HCT116 (cell line): ENCODE measurements around the gene NACC2. TPM values are rescaled to one million over a fixed set of nuclear protein-coding genes. Genes with fewer than 3 reads are reported as not detected.
A peak's percentile ranks its signal among the peaks of the same experiment; 100 is the strongest.

Experiments used
- ATAC-seq: fragments of 200-7000 bp; cut with Tn5 transposase; 2 replicates; pipeline ENCODE4 v1.9.1; 2020; ENCODE audit warnings: mild to moderate bottlenecking, moderate library complexity
- BruUV-seq: library from RNA; stranded (reverse); fragments of 400-500 nt; replicated peaks from 2 replicates; lab custom pipeline; 2021; lab: Mats Ljungman, UMichigan
- CTCF ChIA-PET: fragments of 300-600 bp; sonication (Branson Sonifier 250); formaldehyde crosslinking; loops from one replicate; lab custom pipeline; 2021; ENCODE audit warnings: antibody characterized with exemption; lab: Charles Lee
- POLR2A ChIA-PET: fragments of 300-600, 350-600 bp; sonication (Branson Sonifier 250); formaldehyde crosslinking; loops from one replicate; lab custom pipeline; 2021; ENCODE audit warnings: antibody characterized with exemption; lab: Charles Lee
- RAD21 ChIA-PET, 2 experiments: fragments of 300-600 bp; sonication (Branson Sonifier 250); formaldehyde crosslinking; loops; one replicate each; lab custom pipeline; 2023; ENCODE audit warnings: low total read pairs in 2 of 2; ENCODE audit not compliant: uncharacterized antibody in 2 of 2, unreplicated experiment in 2 of 2, low non-redundant PET in 1 of 2; lab: Charles Lee
- DNase-seq: peaks from one replicate; pipeline ENCODE4 v3.0.0-alpha.2; 2010; ENCODE audit warnings: low read depth, low spot score
- H2AFZ ChIP-seq: fragments of 200-600 bp; shearing (Covaris generic), sonication (generic); 2 replicates; pipeline ENCODE4 v1.6.1; 2017; ENCODE audit warnings: low read depth, mixed run types, mixed read lengths, antibody characterized with exemption, low read length; ENCODE audit not compliant: poor library complexity, severe bottlenecking
- H3K27ac ChIP-seq: 2 replicates; pipeline ENCODE4 v1.5.1; 2012; ENCODE audit warnings: low read depth, low read length
- H3K27me3 ChIP-seq: fragments of 200-600 bp; sonication (generic); 2 replicates; pipeline ENCODE4 v1.6.1; 2016; ENCODE audit warnings: mixed run types, low read length, mixed read lengths; ENCODE audit not compliant: insufficient read depth
- H3K36me3 ChIP-seq, 2 experiments: fragments of 200-500 bp in 1 of 2; fragments of 200-600 bp in 1 of 2; sonication (Bioruptor generic) in 1 of 2; sonication (generic) in 1 of 2; 2 replicates each; pipeline versions ENCODE4 v1.5.1 to v1.6.1; 2014 to 2016; ENCODE audit warnings: low read length in 2 of 2, inconsistent platforms in 1 of 2, mixed read lengths in 1 of 2, mixed run types in 1 of 2; ENCODE audit not compliant: insufficient read depth in 2 of 2, control insufficient read depth in 1 of 2
- H3K4me1 ChIP-seq, 2 experiments: fragments of 200-600 bp in 1 of 2; sonication (generic) in 1 of 2; 2 replicates each; pipeline versions ENCODE4 v1.5.1 to v1.6.1; 2012 to 2017; ENCODE audit warnings: low read length in 2 of 2, inconsistent platforms in 1 of 2, mild to moderate bottlenecking in 1 of 2, mixed read lengths in 1 of 2, mixed run types in 1 of 2, moderate library complexity in 1 of 2; ENCODE audit not compliant: insufficient read depth in 2 of 2, control insufficient read depth in 1 of 2
- H3K4me2 ChIP-seq: fragments of 200-600 bp; sonication (generic); 2 replicates; pipeline ENCODE4 v1.6.1; 2017; ENCODE audit warnings: mixed run types, low read length, mixed read lengths
- H3K4me3 ChIP-seq, 2 experiments: fragments of 200-600 bp in 1 of 2; sonication (generic) in 1 of 2; replicated peaks in 1 of 2; 2 replicates each; pipeline ENCODE4 v1.5.1; 2011 to 2016; ENCODE audit warnings: low read length in 2 of 2, control low read depth in 1 of 2, low read depth in 1 of 2, mild to moderate bottlenecking in 1 of 2, mixed read lengths in 1 of 2, mixed run types in 1 of 2
- H3K79me2 ChIP-seq: fragments of 200-600 bp; sonication (generic); 2 replicates; pipeline ENCODE4 v1.6.1; 2017; ENCODE audit warnings: mild to moderate bottlenecking, mixed run types, low read length, moderate library complexity, mixed read lengths; ENCODE audit not compliant: insufficient read depth
- H3K9ac ChIP-seq: fragments of 200-600 bp; sonication (generic); 2 replicates; pipeline ENCODE4 v1.6.1; 2016; ENCODE audit warnings: low read length, mixed read lengths
- H3K9me2 ChIP-seq: fragments of 200-600 bp; sonication (generic), shearing (Covaris generic); 2 replicates; pipeline ENCODE4 v1.6.1; 2017; ENCODE audit warnings: mixed run types, mild to moderate bottlenecking, moderate library complexity; ENCODE audit not compliant: insufficient read depth
- H3K9me3 ChIP-seq, 2 experiments: fragments of 200-500 bp in 1 of 2; fragments of 200-600 bp in 1 of 2; sonication (Bioruptor generic) in 1 of 2; sonication (generic) in 1 of 2; 2 replicates each; pipeline ENCODE4 v1.6.1; 2014 to 2017; ENCODE audit warnings: low read length in 2 of 2, mixed read lengths in 2 of 2, inconsistent platforms in 1 of 2, low read depth in 1 of 2, mild to moderate bottlenecking in 1 of 2, mixed run types in 1 of 2, moderate library complexity in 1 of 2; ENCODE audit not compliant: control insufficient read depth in 1 of 2, insufficient read depth in 1 of 2
- H4K20me1 ChIP-seq: fragments of 200-600 bp; sonication (generic), shearing (Covaris generic); 2 replicates; pipeline ENCODE4 v1.6.1; 2017; ENCODE audit warnings: mixed run types, mild to moderate bottlenecking, moderate library complexity; ENCODE audit not compliant: insufficient read depth
- CBX3 ChIP-seq: IDR thresholded peaks from 2 replicates; pipeline ENCODE4 v1.6.1; 2012; ENCODE audit warnings: low read depth
- EGR1 ChIP-seq: IDR thresholded peaks from 2 replicates; pipeline ENCODE4 v1.6.1; 2012; ENCODE audit warnings: low read depth
- ELF1 ChIP-seq: IDR thresholded peaks from 2 replicates; pipeline ENCODE4 v1.6.1; 2012; ENCODE audit warnings: low read depth, borderline replicate concordance
- EZH2 ChIP-seq: fragments of 200-600 bp; sonication (generic); IDR thresholded peaks from 2 replicates; pipeline ENCODE4 v1.6.1; 2017; ENCODE audit warnings: antibody characterized with exemption, mixed run types
- SIN3A ChIP-seq: IDR thresholded peaks from 2 replicates; pipeline ENCODE4 v1.6.1; 2012; ENCODE audit warnings: low read depth
- ZNF274 ChIP-seq: fragments of 200-500 bp; sonication (Bioruptor generic); IDR thresholded peaks from 2 replicates; pipeline ENCODE4 v1.6.1; 2014; ENCODE audit warnings: mild to moderate bottlenecking, low read depth, low read length, inconsistent platforms
- intact Hi-C: fragments of 100-400 bp; cut with micrococcal nuclease; formaldehyde crosslinking; loops from 2 replicates; pipeline ENCODE4 v1.10.0; 2022
- total RNA-seq: library from RNA; stranded (reverse); gene quantifications from one replicate; pipeline ENCODE4 v1.2.1, GENCODE V29; 2021; ENCODE audit not compliant: unreplicated experiment
- TF ChIP-seq, protein P1 (sequence below): IDR thresholded peaks from 2 replicates; pipeline ENCODE4 v1.6.1; 2012
- TF ChIP-seq, protein P2 (sequence below), 3 experiments: fragments of 200-600 bp in 1 of 3; sonication (generic) in 1 of 3; IDR thresholded peaks in 2 of 3; conservative IDR thresholded peaks in 1 of 3; 2 replicates each; pipeline ENCODE4 v1.5.1; 2012 to 2017; ENCODE audit warnings: low read depth in 2 of 3, low read length in 2 of 3, antibody characterized with exemption in 1 of 3, borderline replicate concordance in 1 of 3, control low read depth in 1 of 3, mild to moderate bottlenecking in 1 of 3, mixed read lengths in 1 of 3, mixed run types in 1 of 3, moderate library complexity in 1 of 3; ENCODE audit not compliant: insufficient read depth in 1 of 3

NACC2 gene
- total RNA-seq, 1 experiment from 2014 or later, result 27.8 TPM

DNA sequence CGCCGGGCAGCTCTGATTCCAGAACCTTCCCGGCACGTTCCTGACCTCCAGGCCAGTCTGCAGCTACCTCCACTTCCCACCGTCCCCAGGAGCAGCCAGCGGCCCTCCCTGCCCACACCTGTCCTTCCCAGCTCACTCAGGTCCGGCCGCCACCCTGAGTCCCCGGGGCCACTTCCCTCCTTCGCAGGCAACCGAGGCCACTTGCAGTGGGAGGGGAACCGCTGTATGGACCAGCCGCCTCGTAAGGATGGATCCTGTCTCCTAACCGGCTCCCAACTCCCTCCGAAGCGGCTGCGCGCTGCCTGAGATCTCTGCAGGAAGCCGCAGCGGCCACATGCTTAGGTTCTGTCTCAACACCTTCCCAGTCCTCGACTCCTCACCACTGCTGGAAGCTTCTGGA is 16.1 kb upstream of the NACC2 start:
- Histone ChIP-seq H3K4me3 (no peak overlapping the region), H3K79me2 (no peaks in the 10 kb centered on the region), H2AFZ (no peak overlapping the region), H3K4me2 (no peak overlapping the region; the same call in 1 of the 2 replicates), H3K36me3 (no peaks in the 10 kb centered on the region), H3K4me1 (peaks cover 31 to 74% of the 10 kb centered on the region in 2 experiments), H3K9ac (no peak overlapping the region), H3K9me3 (no peaks in the 10 kb centered on the region), H3K9me2 (no peaks in the 10 kb centered on the region), H3K27ac (peak overlapping the region; percentile 3; the same call in 1 of the 2 replicates), H3K27me3 (no peaks in the 10 kb centered on the region), H4K20me1 (no peaks in the 10 kb centered on the region)
- ATAC-seq (no peak), DNase-seq (no peak)
- BruUV-seq, result no TSS peak
- ChIA-PET POLR2A (interaction anchor here (1.0 kb wide), 1 partner anchor 32 kb away, joined by 3 read pairs; no protein-coding TSS in a partner anchor), CTCF (no interaction called here), RAD21 (no interaction called here)
- intact Hi-C loops, result no loop called here
- TF ChIP-seq CBX3 (no peak), SIN3A (no peak), ELF1 (no peak), ZNF274 (no peak)
- TF ChIP-seq, protein P1, sequence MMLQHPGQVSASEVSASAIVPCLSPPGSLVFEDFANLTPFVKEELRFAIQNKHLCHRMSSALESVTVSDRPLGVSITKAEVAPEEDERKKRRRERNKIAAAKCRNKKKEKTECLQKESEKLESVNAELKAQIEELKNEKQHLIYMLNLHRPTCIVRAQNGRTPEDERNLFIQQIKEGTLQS, result no peak

DNA sequence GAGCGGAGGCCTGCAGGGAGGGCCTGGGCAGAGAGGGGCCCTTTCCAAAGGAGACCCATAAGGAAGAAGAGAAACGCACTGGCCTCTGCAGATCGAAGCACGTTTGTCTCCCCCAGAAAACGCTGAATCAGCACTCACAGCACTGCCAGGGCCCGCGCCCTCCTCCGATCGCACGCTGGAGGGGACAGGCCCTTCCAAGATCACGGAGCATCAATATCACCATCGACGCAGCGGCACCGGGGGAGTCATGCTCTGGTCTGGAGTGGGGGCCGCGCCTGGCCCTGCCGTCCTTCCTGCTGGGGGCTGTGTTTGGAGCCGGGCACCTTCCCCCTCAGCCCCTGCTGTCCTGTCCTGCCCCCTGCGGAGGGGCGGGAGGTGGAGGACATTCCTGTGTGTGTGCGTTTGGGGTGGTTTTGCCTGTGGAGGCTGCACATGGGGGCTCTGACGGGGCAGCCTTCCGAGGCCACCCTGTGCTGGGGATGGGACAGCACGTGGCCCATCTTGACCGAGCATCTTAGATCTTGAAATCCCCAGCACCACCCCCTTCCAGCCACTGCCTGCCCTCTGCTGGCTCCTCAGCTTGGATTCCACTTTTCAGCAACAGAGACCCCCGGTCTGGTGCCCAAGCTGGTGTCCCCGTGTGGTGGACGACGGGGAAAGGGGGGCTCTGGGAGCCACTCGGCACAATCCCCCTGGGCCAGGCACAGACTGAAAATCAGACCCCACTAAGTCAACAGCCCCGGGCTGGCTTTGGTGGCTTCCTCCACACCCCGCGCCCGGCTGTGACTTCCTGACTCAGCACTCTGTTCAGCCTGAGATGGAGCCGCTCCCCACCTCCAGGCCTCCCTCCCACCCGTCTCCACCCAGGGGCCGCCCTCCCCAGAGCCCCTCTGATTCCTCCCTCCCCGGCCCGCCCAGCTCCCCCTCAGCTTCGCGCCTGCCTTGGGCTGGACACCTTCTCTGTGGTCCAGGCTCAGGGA is 15.3 kb upstream of the NACC2 start:
- RAD21 ChIA-PET, result interaction anchor here in 1 of 2 experiments (1.0 kb wide), 1 partner anchor 7 kb away, joined by 3 read pairs; no protein-coding TSS in a partner anchor
- no peaks in the 10 kb centered on the region for H4K20me1 ChIP-seq
- no peaks in the 10 kb centered on the region for H3K27me3 ChIP-seq
- no peak for ATAC-seq
- peaks cover 31 to 76% of the 10 kb centered on the region in 2 experiments for H3K4me1 ChIP-seq
- POLR2A ChIA-PET, result interaction anchor here (1.0 to 2.1 kb wide), 3 partner anchors 8 to 33 kb away, joined by 3 to 8 read pairs (median 7); partner anchors contain the start of gene TMEM250
- no peaks in the 10 kb centered on the region for H3K79me2 ChIP-seq
- H3K4me2 ChIP-seq, result peak overlapping the region; percentile 93
- DNase-seq, result no peak
- no peak for TF ChIP-seq EZH2
- no peak for TF ChIP-seq CBX3
- no peak for TF ChIP-seq EGR1
- TF ChIP-seq, protein P2, sequence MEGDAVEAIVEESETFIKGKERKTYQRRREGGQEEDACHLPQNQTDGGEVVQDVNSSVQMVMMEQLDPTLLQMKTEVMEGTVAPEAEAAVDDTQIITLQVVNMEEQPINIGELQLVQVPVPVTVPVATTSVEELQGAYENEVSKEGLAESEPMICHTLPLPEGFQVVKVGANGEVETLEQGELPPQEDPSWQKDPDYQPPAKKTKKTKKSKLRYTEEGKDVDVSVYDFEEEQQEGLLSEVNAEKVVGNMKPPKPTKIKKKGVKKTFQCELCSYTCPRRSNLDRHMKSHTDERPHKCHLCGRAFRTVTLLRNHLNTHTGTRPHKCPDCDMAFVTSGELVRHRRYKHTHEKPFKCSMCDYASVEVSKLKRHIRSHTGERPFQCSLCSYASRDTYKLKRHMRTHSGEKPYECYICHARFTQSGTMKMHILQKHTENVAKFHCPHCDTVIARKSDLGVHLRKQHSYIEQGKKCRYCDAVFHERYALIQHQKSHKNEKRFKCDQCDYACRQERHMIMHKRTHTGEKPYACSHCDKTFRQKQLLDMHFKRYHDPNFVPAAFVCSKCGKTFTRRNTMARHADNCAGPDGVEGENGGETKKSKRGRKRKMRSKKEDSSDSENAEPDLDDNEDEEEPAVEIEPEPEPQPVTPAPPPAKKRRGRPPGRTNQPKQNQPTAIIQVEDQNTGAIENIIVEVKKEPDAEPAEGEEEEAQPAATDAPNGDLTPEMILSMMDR (IDR thresholded peaks at IDR 0.05 in 2 of 3, conservative IDR thresholded peaks at IDR 0.05 in 1 of 3; ENCODE audit: borderline replicate concordance in 1 of 3, insufficient read depth in 1 of 3, low read depth in 2 of 3, low read length in 2 of 3), result 0 out of 6 replicates have a peak, but pooled peaks of 1 of the 3 experiments have one; percentile 11
- TF ChIP-seq, all 23 proteins: peak for 1
- Histone ChIP-seq H3K9me2 (no peaks in the 10 kb centered on the region), H3K27ac (peak overlapping the region; percentile 97), H3K4me3 (peak overlapping the region; percentile 21 to 56), H3K9me3 (no peaks in the 10 kb centered on the region), H2AFZ (no peak overlapping the region), H3K36me3 (no peaks in the 10 kb centered on the region), H3K9ac (peak overlapping the region; percentile 63)
- CTCF ChIA-PET, result interaction anchor here (1.1 to 1.5 kb wide), 2 partner anchors 14 to 143 kb away, joined by 3 to 9 read pairs; no protein-coding TSS in a partner anchor
- intact Hi-C loops, result no loop called here
- no TSS peak for BruUV-seq
